SHP77 treated with DMSO at 0.1 percent for 48 hours (cell line): ENCODE measurements around the gene PSMB7.

ENCODE experiments used
- DNase-seq: peaks from one replicate; lab custom pipeline; 2025; lab: John Stamatoyannopoulos, UW

Gene PSMB7

GRCh38 chr9:124356745-124357390 lies 58.4 kb downstream of the PSMB7 start:
- DNase-seq: no peak

- no peak for DNase-seq
Observed at GRCh38 chr9:124355941-124356744, 59.1 kb downstream of the PSMB7 start.

- DNase-seq: no peak
Observed at GRCh38 chr9:124355039-124355940, 60.0 kb downstream of the PSMB7 start.

GRCh38 chr9:124354346-124355038 lies 60.8 kb downstream of the PSMB7 start:
- no peak for DNase-seq

GRCh38 chr9:124353811-124354274 lies 61.4 kb downstream of the PSMB7 start:
- no peak for DNase-seq

GRCh38 chr9:124353166-124353768 lies 62.0 kb downstream of the PSMB7 start:
- DNase-seq: no peak

GRCh38 chr9:124352616-124353015 lies 62.6 kb downstream of the PSMB7 start:
- DNase-seq: no peak

GRCh38 chr9:124351672-124352468 lies 63.4 kb downstream of the PSMB7 start:
- DNase-seq: no peak

- DNase-seq: no peak
Observed at GRCh38 chr9:124350494-124351263, 64.6 kb downstream of the PSMB7 start.

GRCh38 chr9:124349675-124350493 lies 65.4 kb downstream of the PSMB7 start:
- DNase-seq: no peak

GRCh38 chr9:124349267-124349666 lies 66.0 kb downstream of the PSMB7 start:
- no peak for DNase-seq

GRCh38 chr9:124348831-124349230 lies 66.4 kb downstream of the PSMB7 start:
- DNase-seq: no peak

- DNase-seq: no peak
Observed at GRCh38 chr9:124348363-124348762, 66.9 kb downstream of the PSMB7 start.

GRCh38 chr9:124347968-124348358 lies 67.3 kb downstream of the PSMB7 start:
- no peak for DNase-seq

GRCh38 chr9:124347206-124347967 lies 67.9 kb downstream of the PSMB7 start:
- DNase-seq: no peak

GRCh38 chr9:124346347-124347163 lies 68.7 kb downstream of the PSMB7 start:
- no peak for DNase-seq

- no peak for DNase-seq
Observed at GRCh38 chr9:124345751-124346281, 69.4 kb downstream of the PSMB7 start.
